ENCODE data around the gene KLHL17. TPM values are rescaled to one million over a fixed set of nuclear protein-coding genes. Genes with fewer than 3 reads are reported as not detected.

The KLHL17 gene
- total and polyA plus RNA-seq, 4 donors: 0.98 to 5.4 (median 2.1) TPM

- peak overlapping the region; percentile 88 to 97 for H3K27ac ChIP-seq (ENCODE audit: low read depth in 1 of 2, low read length in 2 of 2)
- H3K9ac ChIP-seq (ENCODE audit: low read depth in 1 of 2, low read length in 2 of 2): peak overlapping the region; percentile 65 to 93
- 76% methylated on average over 41 of the region's 41 CpGs for WGBS
- H3K4me1 ChIP-seq (ENCODE audit: control insufficient read depth in 4 of 4, insufficient read depth in 4 of 4, low read length in 3 of 4): peaks cover 4 to 17% (median 13%) of the 10 kb centered on the region in 4 donors
- no peaks in the 10 kb centered on the region for H3K9me3 ChIP-seq (ENCODE audit: control insufficient read depth in 4 of 4, low read length in 3 of 4)
- no peak for DNase-seq (ENCODE audit: low spot score)
- no peaks in the 10 kb centered on the region for H3K36me3 ChIP-seq (ENCODE audit: control insufficient read depth in 4 of 4, insufficient read depth in 3 of 4, low read depth in 1 of 4, low read length in 3 of 4)
- peak overlapping the region; percentile 69 to 94 (median 78) for H3K4me3 ChIP-seq (ENCODE audit: low read depth in 1 of 3, low read length in 3 of 3)
- TF ChIP-seq NR2F2 (IDR thresholded peaks at IDR 0.05) (no peak), FOXA1 (IDR thresholded peaks at IDR 0.05) (no peak), JUND (IDR thresholded peaks at IDR 0.05) (no peak), HNF4G (IDR thresholded peaks at IDR 0.05) (no peak), FOXA2 (IDR thresholded peaks at IDR 0.05) (no peak), SP1 (IDR thresholded peaks at IDR 0.05) (no peak), HNF4A (conservative IDR thresholded peaks at IDR 0.05) (no peak)
- TF ChIP-seq, protein P1, sequence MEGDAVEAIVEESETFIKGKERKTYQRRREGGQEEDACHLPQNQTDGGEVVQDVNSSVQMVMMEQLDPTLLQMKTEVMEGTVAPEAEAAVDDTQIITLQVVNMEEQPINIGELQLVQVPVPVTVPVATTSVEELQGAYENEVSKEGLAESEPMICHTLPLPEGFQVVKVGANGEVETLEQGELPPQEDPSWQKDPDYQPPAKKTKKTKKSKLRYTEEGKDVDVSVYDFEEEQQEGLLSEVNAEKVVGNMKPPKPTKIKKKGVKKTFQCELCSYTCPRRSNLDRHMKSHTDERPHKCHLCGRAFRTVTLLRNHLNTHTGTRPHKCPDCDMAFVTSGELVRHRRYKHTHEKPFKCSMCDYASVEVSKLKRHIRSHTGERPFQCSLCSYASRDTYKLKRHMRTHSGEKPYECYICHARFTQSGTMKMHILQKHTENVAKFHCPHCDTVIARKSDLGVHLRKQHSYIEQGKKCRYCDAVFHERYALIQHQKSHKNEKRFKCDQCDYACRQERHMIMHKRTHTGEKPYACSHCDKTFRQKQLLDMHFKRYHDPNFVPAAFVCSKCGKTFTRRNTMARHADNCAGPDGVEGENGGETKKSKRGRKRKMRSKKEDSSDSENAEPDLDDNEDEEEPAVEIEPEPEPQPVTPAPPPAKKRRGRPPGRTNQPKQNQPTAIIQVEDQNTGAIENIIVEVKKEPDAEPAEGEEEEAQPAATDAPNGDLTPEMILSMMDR (IDR thresholded peaks at IDR 0.05; ENCODE audit: low read depth, low read length, missing input control): no peak
- no peaks in the 10 kb centered on the region for H3K27me3 ChIP-seq (ENCODE audit: control insufficient read depth in 4 of 4, insufficient read depth in 4 of 4, low read length in 3 of 4)
These were observed 53.7 kb downstream of the KLHL17 start for GRCh38 chr1:1013922-1014648.

DNA sequence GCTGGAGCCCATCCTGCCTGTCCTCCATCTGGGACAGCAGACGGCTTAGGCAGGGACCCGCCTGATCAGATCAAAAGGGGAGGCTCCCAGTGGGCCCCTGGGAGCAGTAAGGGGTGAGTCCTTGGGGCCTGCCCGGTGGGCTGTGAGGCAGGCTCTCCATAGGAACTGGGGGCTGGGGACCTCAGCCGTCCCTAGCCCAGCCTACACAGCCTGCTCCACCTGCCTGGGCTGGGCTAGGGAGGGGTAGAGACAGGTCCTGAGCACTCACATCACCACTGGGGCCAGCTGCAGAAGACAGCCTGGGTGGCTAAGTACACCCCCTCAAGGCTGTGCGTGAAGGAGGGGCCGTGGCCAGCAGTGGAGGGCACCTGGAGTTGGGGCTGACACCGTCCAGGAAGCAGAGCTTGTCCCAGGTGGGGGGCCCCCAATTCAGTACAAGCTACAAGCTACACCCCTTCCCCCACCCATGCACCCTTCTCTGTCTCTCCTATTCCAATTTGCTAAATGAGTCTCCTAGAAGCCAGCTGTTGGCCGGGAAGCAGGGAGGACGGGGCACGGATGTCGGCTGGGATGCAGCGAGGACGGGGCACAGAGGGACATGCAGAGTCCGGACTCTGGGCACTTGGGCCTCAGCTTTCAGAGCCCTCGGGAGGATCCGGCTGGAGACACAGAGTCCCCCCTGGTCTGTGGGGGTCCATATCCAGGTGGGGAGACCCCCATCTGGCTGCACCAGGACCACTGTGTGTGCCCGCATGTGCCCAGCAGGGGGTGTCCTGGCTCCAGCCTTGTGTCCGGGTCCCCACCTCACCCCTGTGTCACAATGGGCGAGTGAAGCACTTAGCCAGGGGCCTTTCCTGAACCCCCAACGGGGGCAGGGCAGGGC, 54.7 kb downstream of the KLHL17 start:
- no peak overlapping the region for H3K4me3 ChIP-seq (ENCODE audit: low read depth in 1 of 3, low read length in 3 of 3)
- H3K4me1 ChIP-seq (ENCODE audit: control insufficient read depth in 4 of 4, insufficient read depth in 4 of 4, low read length in 3 of 4): peaks cover 6 to 19% (median 14%) of the 10 kb centered on the region in 4 donors
- no peaks in the 10 kb centered on the region for H3K9me3 ChIP-seq (ENCODE audit: control insufficient read depth in 4 of 4, low read length in 3 of 4)
- no peaks in the 10 kb centered on the region for H3K36me3 ChIP-seq (ENCODE audit: control insufficient read depth in 4 of 4, insufficient read depth in 3 of 4, low read depth in 1 of 4, low read length in 3 of 4)
- DNase-seq (ENCODE audit: low spot score): peak; percentile 44
- WGBS: 85% methylated on average over 20 of the region's 20 CpGs
- no peak overlapping the region for H3K27ac ChIP-seq (ENCODE audit: low read depth in 1 of 2, low read length in 2 of 2)
- peak; percentile 23 to 41 for TF ChIP-seq RAD21 (IDR thresholded peaks at IDR 0.05)
- TF ChIP-seq FOXA1 (IDR thresholded peaks at IDR 0.05): no peak
- no peaks in the 10 kb centered on the region for H3K27me3 ChIP-seq (ENCODE audit: control insufficient read depth in 4 of 4, insufficient read depth in 4 of 4, low read length in 3 of 4)
- no peak overlapping the region for H3K9ac ChIP-seq (ENCODE audit: low read depth in 1 of 2, low read length in 2 of 2)

Small RNA genes within 50 kb of the gene (small RNA-seq; reads per million reads assigned to genes)
- not detected for gene AL645608.3
- not detected for gene AL645608.4

Other genes starting within 250 kb of the KLHL17 start
- 1 to 10 TPM; 1.2 to 1.3 TPM for gene SAMD11, start 36.7 kb upstream of the KLHL17 start, total RNA-seq
- gene SAMD11, start 36.7 kb upstream of the KLHL17 start, polyA plus RNA-seq: 1 to 10 TPM in 1 of 2 donors, under 1 TPM in 1; 0.51 to 4.1 TPM
- 10 to 100 TPM; 28.7 to 34.5 TPM for gene NOC2L, start 1.3 kb upstream of the KLHL17 start, total RNA-seq
- 10 to 100 TPM; 17.1 to 31.3 TPM for gene NOC2L, start 1.3 kb upstream of the KLHL17 start, polyA plus RNA-seq
- under 1 TPM in 1 of 2 donors, not detected in 1; 0.17 TPM for gene PLEKHN1, start 5.9 kb downstream of the KLHL17 start, total RNA-seq
- under 1 TPM in 1 of 2 donors, not detected in 1; 0.18 TPM for gene PLEKHN1, start 5.9 kb downstream of the KLHL17 start, polyA plus RNA-seq
- under 1 TPM in 1 of 2 donors, not detected in 1; under 0.01 TPM for gene PERM1, start 21.5 kb downstream of the KLHL17 start, total RNA-seq
- under 1 TPM in 1 of 2 donors, not detected in 1; 0.06 TPM for gene PERM1, start 21.5 kb downstream of the KLHL17 start, polyA plus RNA-seq
- gene HES4, start 39.5 kb downstream of the KLHL17 start, total RNA-seq: 1 to 10 TPM in 1 of 2 donors, under 1 TPM in 1; 0.93 to 1.7 TPM
- 1 to 10 TPM; 1.7 to 1.9 TPM for gene HES4, start 39.5 kb downstream of the KLHL17 start, polyA plus RNA-seq
- gene ISG15, start 52.9 kb downstream of the KLHL17 start, total RNA-seq: 10 to 100 TPM in 1 of 2 donors, 1 to 10 TPM in 1; 9.3 to 30.1 TPM
- 10 to 100 TPM; 82.8 to 89.4 TPM for gene ISG15, start 52.9 kb downstream of the KLHL17 start, polyA plus RNA-seq
- gene AGRN, start 59.5 kb downstream of the KLHL17 start, total RNA-seq: 10 to 100 TPM; 15.7 to 22.4 TPM
- gene AGRN, start 59.5 kb downstream of the KLHL17 start, polyA plus RNA-seq: 10 to 100 TPM in 1 of 2 donors, 1 to 10 TPM in 1; 1.8 to 18.1 TPM
- gene RNF223, start 113.7 kb downstream of the KLHL17 start, total RNA-seq: under 1 TPM in 1 of 2 donors, not detected in 1; 0.14 TPM
- gene RNF223, start 113.7 kb downstream of the KLHL17 start, polyA plus RNA-seq: not detected
- 1 to 10 TPM; 3.9 to 7.0 TPM for gene C1orf159, start 155.5 kb downstream of the KLHL17 start, total RNA-seq
- 1 to 10 TPM; 4.5 to 4.8 TPM for gene C1orf159, start 155.5 kb downstream of the KLHL17 start, polyA plus RNA-seq
- not detected for gene TTLL10, start 213.3 kb downstream of the KLHL17 start, total RNA-seq
- not detected for gene TTLL10, start 213.3 kb downstream of the KLHL17 start, polyA plus RNA-seq
- under 1 TPM in 1 of 2 donors, not detected in 1; 0.19 TPM for gene TNFRSF18, start 246.0 kb downstream of the KLHL17 start, total RNA-seq
- under 1 TPM; 0.17 to 0.24 TPM for gene TNFRSF18, start 246.0 kb downstream of the KLHL17 start, polyA plus RNA-seq